Fibroblast of peridontal ligament (primary cell): Measurements from ENCODE around the gene CSK.
A peak's percentile ranks its signal among the peaks of the same experiment; 100 is the strongest.
"Not testable (repeated sequence)": the region's sequence is repeated elsewhere in the genome, so short reads cannot be mapped to it uniquely, and the experiment has no call there.

Experiments used
- DNase-seq: peaks from one replicate; pipeline ENCODE4 v3.0.0-alpha.2; 2010; ENCODE audit errors: extremely low read depth

Gene CSK

DNA sequence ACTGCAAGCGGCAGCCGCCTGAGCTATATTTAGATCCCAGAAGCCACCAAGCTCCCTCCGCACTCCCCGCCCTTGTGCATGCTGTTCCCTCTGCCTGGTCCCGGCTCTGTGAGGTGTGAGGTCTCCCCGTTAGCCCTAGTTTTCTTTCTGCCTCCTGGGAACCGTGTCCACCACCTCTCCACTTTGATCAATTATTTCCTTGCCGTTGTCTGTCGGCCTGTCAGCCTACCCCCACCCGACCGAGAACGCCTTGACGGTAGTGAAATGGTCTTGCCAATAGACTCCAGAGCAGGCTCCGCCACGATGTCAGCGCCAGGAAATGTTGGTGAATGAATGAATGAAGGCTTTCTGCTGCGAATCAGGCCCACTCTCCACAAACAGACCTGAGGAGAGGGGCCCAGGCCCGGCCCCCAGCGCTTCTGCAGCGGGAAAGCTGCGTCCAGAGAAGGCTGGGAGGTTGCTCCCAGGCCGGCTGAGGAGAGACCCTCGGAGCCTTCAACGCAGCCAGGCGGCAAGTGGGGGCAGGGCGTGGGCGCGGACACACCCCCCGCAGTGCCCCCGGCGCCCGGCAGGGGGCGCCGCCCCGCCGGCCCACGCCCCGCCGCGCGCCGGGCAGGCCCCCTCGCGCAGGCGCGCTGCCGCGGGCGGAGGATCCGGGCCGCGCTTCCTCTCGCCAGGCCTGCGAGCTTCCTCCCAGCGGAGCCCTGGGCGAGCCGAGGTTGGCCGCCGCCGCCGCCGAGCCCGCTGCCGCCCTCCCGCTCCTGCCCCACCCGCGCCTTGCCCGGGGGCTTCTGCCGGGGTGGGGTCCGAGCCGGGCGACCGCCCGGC is at the start of gene CSK:
TSS of gene CSK (plus strand) at position 650 of the 828 bp plus-strand sequence. CDS start 16,218 bp downstream, outside the sequence.
- peak; percentile 37 for DNase-seq

DNA sequence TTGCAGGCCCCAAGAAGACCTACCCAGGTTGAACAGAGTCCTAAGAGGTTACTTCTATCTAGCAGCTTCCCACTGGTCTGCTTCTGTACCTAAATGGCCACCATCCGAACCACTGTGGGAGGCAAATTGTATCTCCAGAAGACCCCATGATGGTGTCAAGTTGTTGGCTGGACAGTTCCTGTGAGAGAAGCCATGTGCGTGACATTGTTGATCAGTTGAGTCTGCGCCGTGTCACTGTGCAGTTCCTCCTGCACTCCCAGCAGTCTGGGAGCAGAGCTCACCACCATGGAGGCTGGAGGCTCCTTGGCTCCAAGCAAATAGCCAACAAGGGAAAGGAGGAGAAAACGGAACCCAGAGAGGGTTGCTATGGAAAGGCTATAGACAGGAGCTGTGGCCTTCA is 49.0 kb upstream of the CSK start:
- DNase-seq = no peak

DNA sequence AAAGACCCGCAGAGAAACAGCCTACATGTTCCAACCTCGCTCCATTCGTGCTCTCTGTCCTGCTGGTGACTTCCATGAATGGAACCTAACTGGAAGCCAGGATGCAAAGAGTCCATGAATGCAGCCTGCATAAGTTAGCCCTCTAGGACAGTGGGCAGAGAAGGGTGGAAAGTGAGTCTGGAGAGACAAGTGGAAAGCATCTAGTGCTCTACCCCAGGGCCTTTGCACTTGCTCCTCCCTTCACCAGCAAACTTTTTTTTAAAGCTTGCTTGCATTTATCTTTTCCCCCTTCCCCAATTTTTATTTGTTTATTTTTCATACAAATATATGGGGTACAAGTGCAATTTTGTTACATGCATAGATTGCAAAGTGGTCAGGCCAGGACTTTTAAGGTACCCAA is 48.6 kb upstream of the CSK start:
- no peak for DNase-seq

DNA sequence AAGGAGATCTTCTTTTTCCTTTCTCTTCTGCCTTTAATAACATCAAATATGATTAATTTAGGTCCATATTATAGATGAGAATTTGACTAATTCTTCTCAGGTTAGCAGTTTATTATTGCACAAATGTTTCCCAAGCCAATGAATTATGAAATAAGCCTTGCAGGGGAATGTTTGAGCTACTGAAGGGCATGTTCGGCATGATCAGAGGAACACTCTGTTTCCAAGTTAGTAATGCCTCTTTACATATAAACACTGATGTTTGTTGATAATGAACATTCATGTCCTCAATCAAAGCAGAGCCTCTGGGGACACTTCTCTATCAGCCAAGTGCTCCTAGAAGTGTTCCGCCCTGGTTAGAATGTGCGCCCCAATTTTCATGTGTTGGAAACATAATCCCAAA is 46.6 kb upstream of the CSK start:
- DNase-seq = no peak

DNA sequence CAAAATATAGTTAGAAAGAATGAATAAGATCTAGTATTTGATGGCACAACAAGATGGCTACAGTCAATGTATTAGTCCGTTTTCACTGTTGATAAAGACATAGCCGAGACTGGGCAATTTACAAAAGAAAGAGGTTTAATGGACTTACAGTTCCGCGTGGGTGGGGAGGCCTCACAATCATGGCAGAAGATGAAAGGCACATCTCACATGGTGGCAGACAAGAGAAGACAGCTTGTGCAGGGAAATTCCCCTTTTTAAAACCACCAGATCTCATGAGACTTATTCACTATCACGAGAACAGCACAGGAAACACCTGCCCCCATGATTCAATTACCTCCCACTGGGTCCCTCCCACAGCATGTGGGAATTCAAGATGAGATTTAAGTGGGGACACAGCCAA is 43.6 kb upstream of the CSK start:
- DNase-seq = not testable (repeated sequence)

DNA sequence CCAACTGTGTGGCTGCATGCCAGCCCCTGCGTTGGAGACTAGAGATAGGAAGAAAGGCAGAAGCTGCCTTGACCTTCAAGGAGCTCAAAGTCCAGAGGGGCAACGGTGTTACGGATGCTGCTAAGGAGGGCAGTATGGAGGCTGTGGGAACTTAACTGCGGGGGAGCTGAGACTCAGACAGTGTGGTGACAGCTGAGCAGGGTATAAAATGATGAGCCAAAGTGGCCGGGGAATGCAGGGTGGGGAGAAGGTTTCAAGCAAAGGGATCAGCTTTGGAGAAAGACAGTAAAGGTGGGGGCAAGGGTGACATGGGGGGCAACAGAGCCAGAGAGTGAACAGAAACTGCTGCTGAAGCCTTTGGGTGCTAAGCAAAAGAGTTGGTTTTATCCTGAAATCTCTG is 39.5 kb upstream of the CSK start:
- no peak for DNase-seq

DNA sequence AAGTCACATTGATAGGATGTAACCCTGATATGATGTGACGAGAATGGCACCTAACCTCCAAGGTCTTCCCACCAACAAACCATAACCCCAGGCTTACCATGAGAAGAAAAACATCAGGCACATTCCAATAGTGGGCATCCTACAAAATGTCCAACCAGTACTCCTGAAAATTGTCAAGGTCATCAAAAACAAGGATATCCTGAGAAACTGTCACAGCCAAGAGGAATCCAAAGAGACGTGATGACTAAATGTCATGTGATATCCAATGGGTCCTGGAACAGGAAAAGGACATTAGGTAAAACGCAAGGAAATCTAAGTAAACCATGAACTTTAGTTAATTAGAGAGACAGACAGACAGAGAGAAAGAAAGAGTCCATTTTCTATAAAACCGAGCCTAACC is 35.5 kb upstream of the CSK start:
- DNase-seq = no peak

DNA sequence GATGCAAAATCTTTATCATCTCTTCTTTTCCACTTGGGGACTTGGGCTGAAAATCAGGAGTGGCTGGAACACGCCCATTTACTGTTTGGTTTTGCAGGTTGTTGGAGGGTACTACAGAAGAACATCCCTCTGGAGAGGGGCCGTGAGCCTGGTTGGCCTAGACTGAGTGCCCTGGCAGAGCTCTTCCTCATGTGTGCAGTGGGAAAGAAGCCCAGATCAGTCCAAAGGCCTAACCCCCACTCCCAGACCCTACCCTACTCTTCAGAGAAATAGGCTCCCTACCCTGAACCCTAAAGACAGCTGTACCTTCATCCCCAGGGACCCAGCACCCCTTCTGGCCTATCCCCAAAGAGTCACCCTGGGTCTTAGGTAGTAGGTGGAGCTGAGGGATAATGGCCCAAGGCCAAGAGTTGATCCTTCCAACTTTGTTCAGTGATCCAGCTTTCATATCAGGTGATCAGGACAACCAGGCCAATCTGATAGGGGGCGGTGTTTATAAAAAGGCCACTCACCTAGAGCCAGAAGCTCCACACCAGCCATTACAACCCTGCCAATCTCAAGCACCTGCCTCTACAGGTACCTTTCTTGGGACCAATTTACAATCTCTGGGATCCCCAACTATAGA is 33.4 kb upstream of the CSK start, which contains the start of gene CYP1A2:
TSS of gene CYP1A2 (plus strand) at position 524 of the 625 bp plus-strand sequence. CDS start 894 bp downstream, outside the sequence.
- DNase-seq = no peak

DNA sequence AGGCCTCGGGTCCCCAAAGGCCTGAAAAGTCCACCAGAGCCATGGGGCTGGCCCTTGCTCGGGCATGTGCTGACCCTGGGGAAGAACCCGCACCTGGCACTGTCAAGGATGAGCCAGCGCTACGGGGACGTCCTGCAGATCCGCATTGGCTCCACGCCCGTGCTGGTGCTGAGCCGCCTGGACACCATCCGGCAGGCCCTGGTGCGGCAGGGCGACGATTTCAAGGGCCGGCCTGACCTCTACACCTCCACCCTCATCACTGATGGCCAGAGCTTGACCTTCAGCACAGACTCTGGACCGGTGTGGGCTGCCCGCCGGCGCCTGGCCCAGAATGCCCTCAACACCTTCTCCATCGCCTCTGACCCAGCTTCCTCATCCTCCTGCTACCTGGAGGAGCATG is 32.0 kb upstream of the CSK start:
- DNase-seq = no peak

DNA sequence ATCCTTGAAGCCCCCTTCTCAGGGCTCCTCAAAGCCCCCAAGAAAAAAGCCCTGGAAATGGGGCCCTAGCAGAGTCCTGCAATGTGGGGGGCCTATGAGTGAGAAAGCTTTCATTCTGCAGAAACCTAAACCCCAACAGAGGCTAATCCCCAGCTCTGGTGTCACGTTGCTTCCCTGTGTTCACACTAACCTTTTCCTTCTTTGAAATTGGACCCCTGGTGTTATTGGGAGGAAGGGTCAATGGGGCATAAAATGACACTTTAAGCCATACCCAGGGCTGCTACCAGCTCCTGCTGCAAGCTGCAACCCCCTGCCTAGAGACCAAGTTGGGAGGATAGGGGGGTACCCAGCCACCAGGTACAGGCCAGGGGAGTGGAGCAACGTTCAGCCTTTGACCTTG is 31.1 kb upstream of the CSK start:
- DNase-seq = no peak

DNA sequence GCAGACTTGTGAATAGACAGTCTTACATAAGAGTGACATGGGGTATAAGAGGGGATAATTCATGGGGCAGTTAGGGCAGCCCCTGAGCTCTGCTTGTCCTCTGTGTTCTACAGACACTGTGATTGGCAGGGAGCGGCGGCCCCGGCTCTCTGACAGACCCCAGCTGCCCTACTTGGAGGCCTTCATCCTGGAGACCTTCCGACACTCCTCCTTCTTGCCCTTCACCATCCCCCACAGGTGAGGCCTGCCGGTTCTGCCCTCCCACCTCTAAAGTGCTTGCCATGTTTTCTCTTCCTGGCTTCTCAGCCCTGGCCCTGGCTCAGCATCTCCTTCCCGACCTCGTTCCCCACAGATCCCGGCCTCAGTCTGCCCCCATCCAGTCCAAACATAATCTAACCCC is 29.9 kb upstream of the CSK start:
- DNase-seq = no peak

DNA sequence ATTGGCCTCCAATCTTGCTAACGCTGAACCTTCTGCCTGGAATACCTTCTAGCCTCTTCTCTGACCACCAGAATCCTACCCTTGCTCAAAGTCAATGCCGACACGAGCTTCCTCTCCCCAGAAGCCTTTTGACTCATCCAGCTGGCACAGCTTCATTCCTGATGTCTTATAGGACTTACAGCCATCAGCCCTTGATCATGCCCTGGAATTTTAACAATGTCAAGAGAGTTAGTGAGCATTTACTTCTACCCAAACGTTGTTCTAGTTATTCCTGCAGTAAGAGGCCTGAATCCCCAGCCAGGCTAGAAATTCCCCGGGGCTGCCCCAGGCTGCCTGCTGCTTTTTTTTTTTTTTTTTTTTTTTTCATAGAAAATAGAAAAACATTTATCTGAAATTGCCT is 29.3 kb upstream of the CSK start:
- DNase-seq = peak; percentile 48

DNA sequence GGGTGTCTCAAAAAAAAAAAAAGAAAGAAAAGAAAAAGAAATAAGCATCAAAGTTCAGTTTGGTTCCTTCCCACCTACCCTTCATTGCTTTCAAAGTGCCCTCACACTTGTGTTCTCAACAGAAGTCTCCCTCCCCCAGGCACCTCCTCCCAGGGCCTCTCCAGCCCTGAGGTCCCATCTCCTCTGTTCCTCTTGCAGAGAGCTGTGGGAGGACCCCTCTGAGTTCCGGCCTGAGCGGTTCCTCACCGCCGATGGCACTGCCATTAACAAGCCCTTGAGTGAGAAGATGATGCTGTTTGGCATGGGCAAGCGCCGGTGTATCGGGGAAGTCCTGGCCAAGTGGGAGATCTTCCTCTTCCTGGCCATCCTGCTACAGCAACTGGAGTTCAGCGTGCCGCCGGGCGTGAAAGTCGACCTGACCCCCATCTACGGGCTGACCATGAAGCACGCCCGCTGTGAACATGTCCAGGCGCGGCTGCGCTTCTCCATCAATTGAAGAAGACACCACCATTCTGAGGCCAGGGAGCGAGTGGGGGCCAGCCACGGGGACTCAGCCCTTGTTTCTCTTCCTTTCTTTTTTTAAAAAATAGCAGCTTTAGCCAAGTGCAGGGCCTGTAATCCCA is 27.2 kb upstream of the CSK start:
- DNase-seq = no peak

DNA sequence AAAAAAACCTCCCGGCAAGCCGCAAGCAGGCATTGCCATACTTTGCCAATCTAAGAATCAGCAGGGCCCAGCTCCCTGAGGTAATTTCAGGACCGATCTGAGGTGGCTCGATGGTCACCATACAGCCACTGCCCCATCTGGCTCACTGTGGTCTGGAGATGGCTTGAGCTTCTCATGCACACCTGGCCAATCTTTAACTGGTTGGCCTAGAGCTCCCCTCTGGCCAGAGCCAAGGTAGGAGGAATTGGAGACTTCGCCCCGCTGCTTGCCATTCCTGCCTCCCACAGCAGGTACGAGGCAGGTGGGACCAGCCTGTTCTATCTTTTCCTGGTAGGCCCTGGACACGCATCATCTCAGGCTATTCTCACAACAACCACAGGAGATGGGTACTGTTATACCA is 23.1 kb upstream of the CSK start:
- no peak for DNase-seq

DNA sequence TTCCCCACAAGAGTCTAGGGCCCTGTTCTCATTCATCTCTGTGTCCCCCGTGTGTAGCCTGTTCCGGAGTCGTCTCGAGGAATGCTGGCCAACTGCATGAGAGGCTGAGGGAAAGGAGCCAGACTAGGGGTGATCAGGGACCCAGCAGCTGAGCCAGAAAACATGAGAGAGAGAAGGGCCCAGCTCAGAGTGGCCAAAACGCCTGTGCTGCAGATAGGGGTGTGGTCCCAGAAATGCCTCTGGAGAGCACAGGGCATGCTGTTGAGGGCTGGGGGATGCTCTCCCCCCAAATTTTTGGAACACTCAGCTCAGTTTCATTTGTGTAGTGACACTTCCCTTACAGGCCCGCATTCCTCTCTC is 19.1 kb upstream of the CSK start:
- DNase-seq = no peak

DNA sequence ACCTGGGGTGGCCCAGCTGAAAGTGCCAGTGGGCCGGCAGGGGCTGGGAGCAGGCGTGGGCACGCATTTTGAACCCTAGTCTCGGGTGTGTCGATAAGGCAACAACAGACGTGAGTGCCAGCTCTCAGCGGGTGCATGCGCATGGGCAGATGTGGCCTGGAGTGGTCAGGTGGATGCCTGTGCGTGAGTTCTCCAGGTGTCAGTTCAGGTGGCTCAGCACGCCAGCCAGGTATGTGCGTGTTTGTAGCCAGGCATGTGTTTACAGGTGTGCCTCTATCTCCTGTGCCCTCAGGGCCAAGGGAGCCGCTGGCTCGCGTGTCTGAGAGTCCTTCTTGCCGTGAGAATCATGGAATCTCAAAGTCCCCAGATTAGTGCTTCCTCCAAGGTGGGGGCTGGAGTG is 18.5 kb upstream of the CSK start:
- DNase-seq = no peak

DNA sequence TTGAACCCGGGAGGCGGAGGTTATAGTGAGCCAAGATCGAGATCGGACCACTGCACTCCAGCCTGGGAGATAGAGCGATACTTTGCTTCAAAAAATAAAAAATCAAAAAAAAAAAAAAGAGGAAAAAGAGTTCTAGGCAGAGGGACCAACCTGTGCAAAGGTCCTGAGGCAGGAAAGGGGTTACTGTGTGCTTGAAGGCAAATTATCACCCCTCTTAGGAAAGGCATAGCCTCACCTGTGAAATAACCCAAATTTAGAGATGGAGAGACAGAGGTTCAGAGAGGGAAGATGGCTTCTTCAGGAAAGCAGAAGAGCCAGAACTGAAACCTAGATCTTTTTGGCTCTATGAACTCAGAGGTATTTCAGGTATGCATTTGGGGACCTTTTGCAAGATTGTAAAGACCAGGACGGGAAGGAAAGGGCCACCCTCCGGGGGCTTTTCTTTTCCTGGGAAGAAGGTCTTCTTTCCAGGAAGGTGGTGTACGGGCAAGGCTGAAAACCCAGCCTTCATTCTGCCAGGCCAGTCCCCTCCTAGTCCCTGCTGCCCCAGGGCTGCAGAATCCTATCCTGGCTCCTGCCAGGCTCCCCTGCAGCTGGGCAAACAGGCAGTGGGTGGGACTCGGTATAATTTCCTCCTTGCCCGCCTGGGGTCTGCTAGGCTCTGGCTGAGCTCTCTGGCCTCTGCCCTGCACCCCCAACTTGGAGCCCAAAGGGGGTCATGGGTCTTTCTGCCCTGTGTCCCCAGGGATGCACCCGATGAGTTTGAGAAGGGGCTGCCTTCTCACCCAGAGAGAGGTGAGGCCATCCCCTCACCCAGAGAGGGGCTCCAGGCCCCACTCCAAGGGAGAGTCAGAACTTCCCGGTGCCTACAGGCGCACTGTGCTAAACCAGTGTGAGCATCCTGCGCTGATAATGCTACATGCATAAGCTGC is 14.4 kb upstream of the CSK start:
- no peak for DNase-seq

DNA sequence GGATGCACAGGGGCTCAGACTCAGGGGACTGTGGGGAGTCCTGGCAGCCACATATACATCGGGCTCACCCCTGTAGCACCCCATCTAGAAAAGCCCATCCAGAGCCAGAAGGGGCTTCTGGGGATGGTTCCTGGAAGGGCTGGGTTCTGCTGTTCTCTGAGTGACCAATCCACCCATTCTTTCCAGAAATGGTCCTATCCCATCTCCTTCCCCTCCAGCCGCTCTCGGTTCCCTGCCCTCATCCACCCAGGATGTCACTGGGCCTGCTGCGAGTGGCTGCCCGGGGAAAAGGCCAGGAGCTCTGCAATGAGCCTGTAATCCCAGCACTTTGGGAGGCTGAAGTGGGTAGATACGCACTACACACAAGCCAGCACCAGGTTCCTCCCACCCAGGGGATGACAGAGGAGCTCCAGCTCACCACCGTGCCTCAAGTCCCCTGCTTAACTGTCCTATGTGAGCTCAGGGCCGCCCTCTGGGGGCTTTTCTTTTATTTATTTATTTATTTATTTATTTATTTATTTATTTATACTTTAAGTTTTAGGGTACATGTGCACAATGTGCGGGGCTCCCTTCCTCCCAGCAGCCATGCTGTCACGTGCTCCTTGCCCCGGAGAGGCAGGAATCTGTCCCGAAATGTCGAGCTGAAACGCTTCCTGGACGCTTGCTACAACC is 13.6 kb upstream of the CSK start:
- no peak for DNase-seq

DNA sequence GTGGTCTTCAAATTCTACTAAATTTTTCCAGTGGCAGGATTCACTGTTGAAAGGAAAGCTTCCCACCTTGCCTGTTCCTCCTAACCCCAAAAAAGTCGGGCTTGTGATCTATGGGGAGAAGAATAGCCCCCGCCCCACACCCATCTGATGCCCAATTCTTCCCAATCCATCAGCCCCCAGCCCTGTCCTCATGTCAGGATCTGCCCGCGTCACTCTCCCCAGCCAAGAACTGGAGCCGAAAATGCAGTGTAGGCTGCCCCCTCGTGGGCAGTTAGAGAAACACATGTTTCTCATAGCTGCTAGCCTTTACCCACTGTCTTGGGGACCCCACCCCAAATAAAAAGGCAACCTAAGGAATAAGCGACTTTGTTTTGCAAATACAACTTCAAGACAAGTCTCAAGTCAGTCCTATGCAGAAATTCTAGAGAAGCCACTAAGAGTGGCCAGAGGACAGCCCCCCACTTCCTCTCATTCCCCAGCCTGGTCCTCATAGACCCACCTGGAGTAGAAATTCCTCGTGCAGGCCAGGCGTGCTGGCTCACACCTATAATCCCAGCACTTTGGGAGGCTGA is 13.0 kb upstream of the CSK start:
- peak; percentile 53 for DNase-seq

DNA sequence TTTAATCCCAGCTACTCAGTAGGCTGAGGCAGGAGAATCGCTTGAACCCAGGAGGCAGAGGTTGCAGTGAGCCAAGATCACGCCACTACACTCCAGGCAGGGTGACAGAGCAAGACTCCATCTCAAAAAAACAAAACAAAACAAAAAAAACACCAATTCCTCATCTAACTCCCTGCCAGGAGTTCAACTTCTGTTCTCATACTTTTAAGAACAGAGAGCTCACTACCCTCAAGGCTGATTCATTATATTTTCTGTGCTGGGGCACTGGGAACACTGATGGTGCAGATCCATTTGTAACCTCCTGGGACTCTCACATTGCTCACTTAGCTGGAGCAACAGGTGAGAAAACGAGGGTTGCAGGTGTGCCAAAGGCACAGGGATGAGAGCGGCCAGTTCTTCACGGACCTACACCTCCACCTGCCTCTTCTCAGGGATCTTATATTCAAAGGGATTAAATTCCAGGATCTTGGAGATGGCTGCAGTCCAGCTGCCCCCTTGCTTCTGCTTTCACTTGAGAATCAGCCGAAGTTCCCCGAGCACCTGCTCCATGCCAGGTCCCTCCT is 12.3 kb upstream of the CSK start:
- no peak for DNase-seq
